ENCODE measurements around the gene SCYL1. TPM values are rescaled to one million over a fixed set of nuclear protein-coding genes. Genes with fewer than 3 reads are reported as not detected.

SCYL1 gene
- total RNA-seq, 1 donor from 2014 or later, result 16.9 TPM

DNA sequence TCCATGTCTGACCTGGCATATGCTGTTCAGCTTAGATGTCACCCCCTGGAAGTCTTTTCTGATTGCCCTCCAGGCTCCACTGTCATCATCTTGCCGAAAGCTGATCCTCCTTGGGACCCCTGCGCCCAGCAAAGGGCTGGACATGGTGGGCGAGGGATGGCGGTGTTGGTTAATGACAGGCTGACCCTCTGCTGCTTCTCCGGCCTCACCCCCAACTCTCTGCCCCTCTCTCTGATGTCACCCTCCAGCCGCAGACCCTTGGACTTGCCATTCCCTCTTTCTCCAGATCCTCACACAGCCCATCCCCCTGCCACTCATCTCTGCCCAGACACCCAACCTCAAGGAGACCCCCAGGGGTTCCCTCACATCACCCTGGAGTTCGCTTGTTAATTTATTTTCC is 53.3 kb downstream of the SCYL1 start:
- Mint-ChIP-seq H3K36me3 (peaks cover 8% of the 10 kb centered on the region), H3K27ac (peak overlapping the region; percentile 35)

DNA sequence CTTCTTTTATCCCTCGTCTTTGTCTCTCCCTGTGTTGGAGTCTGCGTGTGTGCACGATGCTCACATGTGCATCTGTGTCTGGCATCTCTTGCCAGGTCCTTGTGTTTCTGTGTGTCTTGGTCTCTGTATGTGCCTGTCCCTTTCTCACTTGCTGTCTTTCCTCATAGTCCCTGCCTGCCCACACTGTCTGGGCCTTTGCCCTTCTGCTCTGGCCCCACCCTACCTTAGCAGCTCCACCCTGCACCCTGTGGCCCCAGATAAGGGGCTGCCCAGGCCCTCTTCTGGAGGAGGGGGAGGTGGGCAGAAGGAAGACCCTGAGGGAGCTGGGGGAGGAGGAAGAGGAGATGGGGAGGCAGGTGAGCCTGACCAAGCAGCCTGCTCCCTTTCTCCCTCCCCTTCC is 53.8 kb downstream of the SCYL1 start:
- Mint-ChIP-seq H3K36me3 (peaks cover 8% of the 10 kb centered on the region), H3K27ac (peak overlapping the region; percentile 35), H3K9me3 (no peaks in the 10 kb centered on the region), H3K4me1 (peaks cover 29% of the 10 kb centered on the region), H3K4me3 (peak overlapping the region; percentile 31), H3K27me3 (ENCODE audit: insufficient read depth, low read depth) (peaks cover 29% of the 10 kb centered on the region)
- Histone ChIP-seq H3K27ac (no peak overlapping the region), H3K36me3 (no peaks in the 10 kb centered on the region), H3K4me1 (peaks cover 7% of the 10 kb centered on the region), H3K4me3 (no peak overlapping the region), H3K9me3 (ENCODE audit: low read depth) (no peaks in the 10 kb centered on the region), H3K4me2 (no peak overlapping the region), H3F3A (ENCODE audit: low read depth) (peaks cover 26% of the 10 kb centered on the region), H3K9ac (no peak overlapping the region), H4K20me1 (ENCODE audit: low read depth) (peaks cover 29% of the 10 kb centered on the region), H2AFZ (replicated peaks) (no peak overlapping the region), H3K27me3 (peaks cover 72% of the 10 kb centered on the region), H3K79me2 (ENCODE audit: low read depth) (no peaks in the 10 kb centered on the region)
- no peak for TF ChIP-seq EZH2phosphoT487 (IDR thresholded peaks at IDR 0.05)
- DNase-seq (ENCODE audit: low spot score), result no peak

More for the DNA sequence above, 53.3 kb downstream of the SCYL1 start:
- DNase-seq (ENCODE audit: low spot score), result no peak
- Histone ChIP-seq H3K4me2 (no peak overlapping the region), H3K9me3 (ENCODE audit: low read depth) (no peaks in the 10 kb centered on the region), H2AFZ (replicated peaks) (no peak overlapping the region), H3K27me3 (peaks cover 66% of the 10 kb centered on the region), H3K4me1 (peaks cover 9% of the 10 kb centered on the region), H3K9ac (no peak overlapping the region), H3K79me2 (ENCODE audit: low read depth) (peaks cover 5% of the 10 kb centered on the region), H3K27ac (no peak overlapping the region), H4K20me1 (ENCODE audit: low read depth) (peaks cover 34% of the 10 kb centered on the region), H3F3A (ENCODE audit: low read depth) (peaks cover 31% of the 10 kb centered on the region), H3K4me3 (no peak overlapping the region), H3K36me3 (no peaks in the 10 kb centered on the region)
- peaks cover 29% of the 10 kb centered on the region for H3K27me3 Mint-ChIP-seq (ENCODE audit: insufficient read depth, low read depth)
- no peaks in the 10 kb centered on the region for H3K9me3 Mint-ChIP-seq
- H3K4me3 Mint-ChIP-seq, result peak overlapping the region; percentile 31
- TF ChIP-seq EZH2 (IDR thresholded peaks at IDR 0.05), result no peak
- TF ChIP-seq EZH2phosphoT487 (IDR thresholded peaks at IDR 0.05), result no peak
- TF ChIP-seq, protein P1, sequence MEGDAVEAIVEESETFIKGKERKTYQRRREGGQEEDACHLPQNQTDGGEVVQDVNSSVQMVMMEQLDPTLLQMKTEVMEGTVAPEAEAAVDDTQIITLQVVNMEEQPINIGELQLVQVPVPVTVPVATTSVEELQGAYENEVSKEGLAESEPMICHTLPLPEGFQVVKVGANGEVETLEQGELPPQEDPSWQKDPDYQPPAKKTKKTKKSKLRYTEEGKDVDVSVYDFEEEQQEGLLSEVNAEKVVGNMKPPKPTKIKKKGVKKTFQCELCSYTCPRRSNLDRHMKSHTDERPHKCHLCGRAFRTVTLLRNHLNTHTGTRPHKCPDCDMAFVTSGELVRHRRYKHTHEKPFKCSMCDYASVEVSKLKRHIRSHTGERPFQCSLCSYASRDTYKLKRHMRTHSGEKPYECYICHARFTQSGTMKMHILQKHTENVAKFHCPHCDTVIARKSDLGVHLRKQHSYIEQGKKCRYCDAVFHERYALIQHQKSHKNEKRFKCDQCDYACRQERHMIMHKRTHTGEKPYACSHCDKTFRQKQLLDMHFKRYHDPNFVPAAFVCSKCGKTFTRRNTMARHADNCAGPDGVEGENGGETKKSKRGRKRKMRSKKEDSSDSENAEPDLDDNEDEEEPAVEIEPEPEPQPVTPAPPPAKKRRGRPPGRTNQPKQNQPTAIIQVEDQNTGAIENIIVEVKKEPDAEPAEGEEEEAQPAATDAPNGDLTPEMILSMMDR (IDR thresholded peaks at IDR 0.05), result no peak
- H3K4me1 Mint-ChIP-seq, result peaks cover 30% of the 10 kb centered on the region

DNA sequence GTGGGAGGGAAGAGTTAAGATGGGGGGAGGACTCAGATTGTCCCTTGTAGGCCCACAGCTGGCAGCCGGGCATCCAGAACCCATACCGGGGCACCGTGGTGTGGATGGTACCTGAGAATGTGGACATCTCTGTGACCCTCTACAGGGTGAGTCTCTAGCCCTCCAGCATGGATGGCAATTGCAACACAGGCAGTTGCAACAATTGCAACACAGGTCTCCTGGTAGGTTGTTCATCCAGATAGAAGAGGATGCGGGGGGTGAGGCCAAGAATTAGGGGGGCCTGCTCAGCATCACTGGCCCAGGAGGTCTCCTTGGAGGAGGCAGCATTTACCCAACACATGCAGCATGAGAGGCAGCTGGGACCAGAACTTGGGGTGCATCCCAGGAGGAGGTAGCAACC is 54.4 kb downstream of the SCYL1 start:
- H3K4me1 Mint-ChIP-seq, result peaks cover 31% of the 10 kb centered on the region
- no peaks in the 10 kb centered on the region for H3K9me3 ChIP-seq (ENCODE audit: low read depth)
- TF ChIP-seq, protein P1 (IDR thresholded peaks at IDR 0.05), result no peak
- no peak for TF ChIP-seq EZH2phosphoT487 (IDR thresholded peaks at IDR 0.05)
- H3K4me1 ChIP-seq, result peaks cover 6% of the 10 kb centered on the region
- no peak overlapping the region for H3K27ac ChIP-seq
- peaks cover 73% of the 10 kb centered on the region for H3K27me3 ChIP-seq
- H3F3A ChIP-seq (ENCODE audit: low read depth), result peaks cover 22% of the 10 kb centered on the region
- H3K79me2 ChIP-seq (ENCODE audit: low read depth), result no peaks in the 10 kb centered on the region
- peaks cover 25% of the 10 kb centered on the region for H4K20me1 ChIP-seq (ENCODE audit: low read depth)
- H3K4me3 Mint-ChIP-seq, result no peak overlapping the region
- no peak overlapping the region for H3K4me3 ChIP-seq
- H3K27ac Mint-ChIP-seq, result no peak overlapping the region
- no peak overlapping the region for H3K4me2 ChIP-seq
- no peaks in the 10 kb centered on the region for H3K9me3 Mint-ChIP-seq
- peaks cover 8% of the 10 kb centered on the region for H3K36me3 Mint-ChIP-seq
- H3K9ac ChIP-seq, result no peak overlapping the region
- H2AFZ ChIP-seq (replicated peaks), result no peak overlapping the region
- DNase-seq (ENCODE audit: low spot score), result no peak
- no peaks in the 10 kb centered on the region for H3K36me3 ChIP-seq
- peaks cover 29% of the 10 kb centered on the region for H3K27me3 Mint-ChIP-seq (ENCODE audit: insufficient read depth, low read depth)

DNA sequence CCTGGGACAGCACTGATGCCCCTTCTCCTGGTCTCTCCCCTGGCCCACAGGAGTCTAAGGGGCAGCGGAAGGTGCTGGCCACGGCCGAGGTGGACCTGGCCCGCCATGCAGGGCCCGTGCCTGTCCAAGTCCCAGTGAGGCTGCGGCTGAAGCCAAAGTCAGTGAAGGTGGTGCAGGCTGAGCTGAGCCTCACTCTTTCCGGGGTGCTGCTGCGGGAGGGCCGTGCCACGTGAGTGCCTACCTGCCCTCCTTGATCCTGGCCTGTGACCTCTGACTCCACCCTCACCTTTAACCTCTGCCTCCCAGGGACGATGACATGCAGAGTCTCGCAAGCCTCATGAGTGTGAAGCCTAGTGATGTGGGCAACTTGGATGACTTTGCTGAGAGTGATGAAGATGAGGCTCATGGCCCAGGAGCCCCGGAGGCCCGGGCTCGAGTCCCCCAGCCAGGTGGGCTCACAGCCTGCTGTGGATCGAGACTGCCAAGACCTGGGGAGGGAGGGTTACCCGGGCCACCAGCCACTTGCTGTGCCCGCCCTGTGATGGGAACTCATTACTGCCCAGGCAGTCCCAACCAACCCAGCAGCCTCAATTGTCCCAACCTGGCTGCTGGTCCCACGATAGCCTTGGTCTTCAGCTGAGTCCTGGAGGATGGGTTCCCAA is 55.3 kb downstream of the SCYL1 start:
- Mint-ChIP-seq H3K36me3 (peaks cover 3% of the 10 kb centered on the region), H3K4me1 (peaks cover 28% of the 10 kb centered on the region), H3K4me3 (no peak overlapping the region), H3K27ac (no peak overlapping the region), H3K27me3 (ENCODE audit: insufficient read depth, low read depth) (peaks cover 29% of the 10 kb centered on the region), H3K9me3 (no peaks in the 10 kb centered on the region)
- no peaks in the 10 kb centered on the region for H3K36me3 ChIP-seq
- H4K20me1 ChIP-seq (ENCODE audit: low read depth), result peaks cover 16% of the 10 kb centered on the region
- no peak for DNase-seq (ENCODE audit: low spot score)
- H3K9ac ChIP-seq, result no peak overlapping the region
- no peak overlapping the region for H3K4me2 ChIP-seq
- peaks cover 13% of the 10 kb centered on the region for H3F3A ChIP-seq (ENCODE audit: low read depth)
- no peak overlapping the region for H3K27ac ChIP-seq
- TF ChIP-seq, protein P1 (IDR thresholded peaks at IDR 0.05), result no peak
- TF ChIP-seq EZH2 (IDR thresholded peaks at IDR 0.05), result no peak
- TF ChIP-seq EZH2phosphoT487 (IDR thresholded peaks at IDR 0.05), result no peak
- no peak overlapping the region for H2AFZ ChIP-seq (replicated peaks)
- peaks cover 4% of the 10 kb centered on the region for H3K4me1 ChIP-seq
- H3K4me3 ChIP-seq, result no peak overlapping the region
- no peaks in the 10 kb centered on the region for H3K79me2 ChIP-seq (ENCODE audit: low read depth)
- H3K27me3 ChIP-seq, result peaks cover 73% of the 10 kb centered on the region
- H3K9me3 ChIP-seq (ENCODE audit: low read depth), result no peaks in the 10 kb centered on the region

All from neural progenitor cell (in vitro differentiated cells).